D721Med (cell line): ENCODE measurements around the gene CASP5.
"Not testable (repeated sequence)": the region's sequence is repeated elsewhere in the genome, so short reads cannot be mapped to it uniquely, and the experiment has no call there.

Experiments
- DNase-seq: peaks from one replicate; pipeline ENCODE4 v3.0.0; 2011; ENCODE audit warnings: low spot score; ENCODE audit not compliant: insufficient read length
- FAIRE-seq: peaks from 2 replicates; lab custom pipeline; 2011; peaks lifted over from hg19 to GRCh38; lab: Jason Lieb, UNC
- TF ChIP-seq, protein P1 (sequence below): IDR thresholded peaks from 2 replicates; pipeline ENCODE4 v1.5.1; 2012; ENCODE audit warnings: mild to moderate bottlenecking, control low read depth; ENCODE audit not compliant: insufficient read depth; ENCODE audit errors: missing control alignments

Gene CASP5

DNA sequence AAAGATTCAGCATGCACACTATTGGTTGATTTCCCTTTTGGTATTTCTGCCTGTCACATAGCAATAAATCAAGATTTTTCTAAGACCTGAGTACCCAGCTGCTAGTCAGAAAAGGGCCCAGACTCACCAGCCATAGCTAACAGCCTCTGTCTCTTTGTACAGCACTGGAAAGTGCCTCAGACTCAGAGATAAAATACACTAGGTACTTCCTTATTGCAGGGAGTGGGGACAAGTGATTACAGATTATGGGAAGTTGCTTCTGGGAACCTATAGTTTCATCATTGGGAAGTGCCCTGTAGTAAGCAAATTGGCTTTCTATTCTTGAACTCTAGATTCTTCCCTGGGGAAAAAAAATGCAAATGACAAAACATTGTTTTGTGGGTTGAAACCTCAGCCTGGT, at the start of gene CASP5:
TSS of gene CASP5 (minus strand) at position 166 of the 400 bp plus-strand sequence. CDS start at position 134, 32 bp downstream.
- DNase-seq: no peak
- TF ChIP-seq, protein P1, sequence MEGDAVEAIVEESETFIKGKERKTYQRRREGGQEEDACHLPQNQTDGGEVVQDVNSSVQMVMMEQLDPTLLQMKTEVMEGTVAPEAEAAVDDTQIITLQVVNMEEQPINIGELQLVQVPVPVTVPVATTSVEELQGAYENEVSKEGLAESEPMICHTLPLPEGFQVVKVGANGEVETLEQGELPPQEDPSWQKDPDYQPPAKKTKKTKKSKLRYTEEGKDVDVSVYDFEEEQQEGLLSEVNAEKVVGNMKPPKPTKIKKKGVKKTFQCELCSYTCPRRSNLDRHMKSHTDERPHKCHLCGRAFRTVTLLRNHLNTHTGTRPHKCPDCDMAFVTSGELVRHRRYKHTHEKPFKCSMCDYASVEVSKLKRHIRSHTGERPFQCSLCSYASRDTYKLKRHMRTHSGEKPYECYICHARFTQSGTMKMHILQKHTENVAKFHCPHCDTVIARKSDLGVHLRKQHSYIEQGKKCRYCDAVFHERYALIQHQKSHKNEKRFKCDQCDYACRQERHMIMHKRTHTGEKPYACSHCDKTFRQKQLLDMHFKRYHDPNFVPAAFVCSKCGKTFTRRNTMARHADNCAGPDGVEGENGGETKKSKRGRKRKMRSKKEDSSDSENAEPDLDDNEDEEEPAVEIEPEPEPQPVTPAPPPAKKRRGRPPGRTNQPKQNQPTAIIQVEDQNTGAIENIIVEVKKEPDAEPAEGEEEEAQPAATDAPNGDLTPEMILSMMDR: no peak
- no peak for FAIRE-seq

DNA sequence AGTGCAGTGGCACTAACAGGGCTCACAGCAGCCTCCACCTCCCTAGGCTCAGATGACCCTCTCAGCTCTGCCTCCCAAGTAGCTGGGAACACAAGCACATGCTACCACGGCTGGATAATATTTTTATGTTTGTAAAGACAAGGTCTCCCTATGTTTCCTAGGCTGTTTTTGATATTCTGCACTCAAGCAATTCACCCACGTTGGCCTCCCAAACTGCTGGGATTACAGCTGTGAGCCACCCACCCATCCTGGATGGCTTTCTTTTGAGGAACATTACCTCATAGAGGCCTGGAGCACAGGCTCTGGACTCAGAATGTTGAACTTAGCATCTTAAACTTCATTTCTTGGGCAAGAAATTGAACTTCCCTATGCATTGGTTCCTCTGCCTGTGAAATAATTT, 49.1 kb upstream of the CASP5 start:
- DNase-seq, FAIRE-seq: not testable (repeated sequence)

DNA sequence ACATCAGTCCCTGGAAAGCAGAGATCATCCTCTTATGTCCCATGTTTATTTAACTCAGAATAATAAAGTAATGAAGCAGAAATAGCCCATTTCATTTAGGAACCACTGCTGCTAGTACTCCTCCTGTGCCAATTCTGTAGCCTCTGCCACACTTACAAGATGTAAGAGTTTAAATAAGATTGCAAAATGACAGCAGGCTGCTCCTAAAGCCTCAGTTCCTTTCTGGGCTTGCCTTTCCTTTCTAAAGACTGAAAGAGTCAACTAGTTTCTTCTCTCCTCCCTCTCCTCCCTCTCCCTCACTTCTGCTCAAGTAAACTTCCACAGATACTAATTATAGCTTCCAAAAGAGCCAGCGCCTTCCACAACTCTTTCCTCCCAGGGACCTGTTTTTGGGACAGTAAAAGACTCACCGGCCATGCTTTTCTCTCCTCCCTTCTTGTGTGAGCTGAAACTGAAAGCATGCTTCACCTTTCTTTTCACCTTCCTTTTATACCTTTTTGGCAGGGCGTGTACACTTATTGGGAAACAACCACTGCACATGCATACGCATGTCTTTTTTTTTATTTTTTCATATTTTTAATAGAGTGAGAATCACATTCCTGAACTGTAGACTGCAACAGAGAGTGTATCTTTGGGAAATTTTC, 48.2 kb upstream of the CASP5 start:
- TF ChIP-seq, protein P1: no peak
- DNase-seq (no peak), FAIRE-seq (no peak)

DNA sequence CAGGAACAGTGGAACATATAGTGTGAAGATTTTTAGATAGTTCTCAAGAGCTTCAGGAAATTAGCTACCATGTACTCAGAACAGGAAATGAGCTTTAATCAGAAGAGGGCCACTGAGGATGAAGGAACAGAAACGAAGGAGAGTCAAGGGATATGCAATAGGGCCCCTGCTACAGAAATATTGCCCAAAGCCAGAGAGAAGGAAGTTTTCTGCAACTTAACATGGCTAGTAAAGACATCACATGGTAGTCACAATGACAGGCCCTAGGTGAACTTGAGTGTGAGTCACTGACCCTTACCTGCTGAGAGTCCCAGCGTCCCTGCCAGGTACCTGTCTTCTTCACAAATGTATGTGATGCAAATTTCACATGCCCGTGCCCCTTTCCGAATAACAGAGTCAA, 47.3 kb upstream of the CASP5 start:
- FAIRE-seq (no peak), DNase-seq (no peak)
- TF ChIP-seq, protein P1: no peak

DNA sequence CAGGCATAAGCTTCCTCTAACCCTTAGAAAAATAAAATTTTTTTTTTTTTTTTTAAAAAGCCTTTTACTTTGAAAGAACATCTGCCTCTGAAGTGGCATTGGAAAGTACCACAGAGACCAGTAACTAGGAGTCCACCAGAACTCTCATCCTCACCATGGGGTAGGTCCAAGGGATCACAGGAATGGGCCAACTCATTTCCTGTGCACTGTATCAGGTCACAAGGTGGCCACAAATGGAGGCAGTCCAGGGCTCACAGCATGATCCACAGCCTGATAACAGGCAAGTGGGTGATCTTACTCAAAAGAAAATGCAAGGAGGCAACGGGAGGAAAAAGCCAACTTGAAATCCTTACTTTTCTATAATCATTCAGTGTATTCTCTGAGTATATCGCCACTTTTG, 46.8 kb upstream of the CASP5 start:
- FAIRE-seq, DNase-seq: not testable (repeated sequence)

DNA sequence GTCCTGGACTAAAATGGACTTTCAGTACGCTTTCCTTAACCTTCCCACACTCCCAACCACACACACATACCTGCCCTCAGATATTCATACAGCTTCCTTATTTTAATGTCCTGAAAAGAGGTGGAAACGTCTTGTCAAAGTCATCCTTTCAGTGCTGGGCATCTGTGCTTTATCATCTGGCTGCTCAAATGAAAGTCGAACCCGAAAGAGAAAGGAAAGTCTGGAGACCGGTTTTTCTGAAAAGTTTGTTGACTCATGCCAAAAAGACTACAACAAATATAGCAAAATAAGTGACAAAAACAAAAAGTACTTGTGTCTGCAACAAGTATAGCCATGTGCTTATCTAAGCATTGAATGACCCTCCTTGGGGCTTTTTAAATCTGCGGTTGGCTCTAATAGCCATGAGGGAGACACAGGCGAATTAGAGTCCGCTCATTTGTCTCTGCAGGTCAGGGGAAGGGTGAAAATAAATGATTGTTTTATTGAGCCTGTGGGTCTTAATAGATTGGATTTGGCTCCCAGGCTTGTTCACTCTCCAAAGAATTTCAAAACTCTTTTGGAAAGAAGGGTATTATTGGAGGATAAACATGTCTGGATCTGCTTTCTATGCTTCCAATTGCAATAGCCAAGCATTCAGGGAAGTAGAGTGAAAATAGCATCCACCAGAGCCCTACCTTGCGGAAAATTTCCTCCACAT, 40.4 kb upstream of the CASP5 start:
- FAIRE-seq, DNase-seq: not testable (repeated sequence)

DNA sequence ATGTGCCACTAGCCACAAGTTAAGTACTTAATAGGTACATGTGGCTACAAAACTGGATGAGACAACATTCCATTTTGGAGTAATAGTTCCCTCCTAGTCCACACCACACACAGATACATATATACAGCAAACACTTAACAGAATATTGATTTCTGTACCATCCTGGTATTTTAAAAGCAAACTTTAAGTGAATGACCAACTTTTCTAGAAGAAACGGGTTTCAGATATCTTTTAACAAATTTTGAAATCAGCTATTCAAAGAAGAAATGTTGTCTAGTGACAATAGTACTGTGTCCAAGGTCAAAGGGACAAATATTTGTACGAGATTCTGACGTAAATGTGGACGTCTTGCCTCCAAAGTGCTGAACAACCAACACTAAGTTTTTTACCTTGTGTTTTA, 34.5 kb upstream of the CASP5 start:
- DNase-seq: no peak
- no peak for FAIRE-seq
- TF ChIP-seq, protein P1: no peak

DNA sequence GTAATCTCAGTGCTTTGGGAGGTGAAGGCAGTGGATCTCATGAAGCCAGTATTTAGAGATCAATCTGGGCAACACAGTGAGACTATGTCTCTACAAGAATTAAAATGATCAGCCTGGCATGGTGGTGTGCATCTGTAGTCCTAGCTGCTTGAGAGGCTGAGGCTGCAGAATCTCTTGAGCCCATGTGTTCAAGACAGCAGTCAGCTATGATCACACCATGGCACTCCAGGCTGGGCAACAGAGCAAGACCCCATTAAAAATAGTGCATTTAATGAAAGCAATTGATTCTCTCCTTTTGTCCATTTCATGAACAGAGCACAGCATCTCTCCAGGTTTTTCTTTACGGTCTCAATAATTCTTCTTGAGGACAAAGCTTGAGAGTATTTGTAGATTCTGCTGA, 33.5 kb upstream of the CASP5 start:
- TF ChIP-seq, protein P1: no peak

More for the DNA sequence above, 33.5 kb upstream of the CASP5 start:
- FAIRE-seq (no peak), DNase-seq (no peak)
